ENCODE results near the gene PFN2.
"Not testable (repeated sequence)": the region's sequence is repeated elsewhere in the genome, so short reads cannot be mapped to it uniquely, and the experiment has no call there.

The PFN2 gene, protein sequence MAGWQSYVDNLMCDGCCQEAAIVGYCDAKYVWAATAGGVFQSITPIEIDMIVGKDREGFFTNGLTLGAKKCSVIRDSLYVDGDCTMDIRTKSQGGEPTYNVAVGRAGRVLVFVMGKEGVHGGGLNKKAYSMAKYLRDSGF

DNA sequence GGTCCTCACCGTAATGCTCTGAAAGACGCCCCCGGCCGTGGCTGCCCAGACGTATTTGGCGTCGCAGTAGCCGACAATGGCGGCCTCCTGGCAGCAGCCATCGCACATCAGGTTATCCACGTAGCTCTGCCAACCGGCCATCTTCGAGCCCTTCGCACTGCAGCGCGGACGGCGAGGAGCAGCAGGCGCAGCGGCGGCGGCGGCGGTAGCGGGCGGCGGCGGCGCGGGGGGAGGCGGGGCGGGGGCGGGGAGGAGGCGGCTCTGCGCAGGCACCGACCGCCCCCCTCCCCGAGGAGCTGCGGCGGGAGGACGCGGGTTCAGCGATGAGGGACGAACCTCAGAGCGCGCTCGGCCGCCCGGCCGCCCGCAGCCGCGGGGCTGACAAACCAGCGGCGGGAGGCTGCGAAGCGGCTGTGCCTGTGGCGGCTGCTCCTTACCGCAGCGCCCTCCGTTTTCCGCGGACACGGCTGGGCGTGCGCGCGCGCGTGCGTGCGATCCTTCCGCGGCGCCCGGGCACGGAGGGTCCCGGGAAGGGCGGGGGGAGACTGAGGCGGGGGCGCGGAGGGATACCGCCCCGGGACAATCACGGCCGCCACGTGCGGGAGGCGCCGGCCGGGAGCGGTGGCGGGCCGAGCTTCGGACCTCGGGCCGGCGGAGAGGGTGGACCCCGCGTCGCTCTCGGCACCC is at the start of gene PFN2:
TSS of gene PFN2 (minus strand) at position 180 of the 687 bp plus-strand sequence. CDS start at position 141, 39 bp downstream.
- peak; percentile 69 for DNase-seq

DNA sequence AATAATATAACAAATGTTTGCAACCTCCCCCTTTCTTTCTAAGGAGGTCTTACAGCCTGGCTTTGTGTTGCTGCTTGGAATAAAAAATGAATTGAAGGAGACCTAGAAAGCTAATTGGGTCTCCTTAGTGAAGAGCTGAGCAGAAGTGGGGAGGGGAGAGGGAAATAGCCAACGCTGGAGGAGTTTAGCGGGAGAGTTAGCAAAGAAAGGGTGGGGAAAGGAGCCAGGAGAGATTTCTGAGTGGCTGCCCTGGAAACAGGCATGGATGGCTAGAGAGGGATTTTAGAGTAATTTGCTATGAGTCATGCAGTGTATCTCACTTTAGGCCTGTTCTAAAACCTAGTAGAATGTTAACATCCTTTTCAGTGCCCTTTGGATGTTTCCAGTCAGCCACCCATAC is 45.2 kb upstream of the PFN2 start:
- no peak for DNase-seq

DNA sequence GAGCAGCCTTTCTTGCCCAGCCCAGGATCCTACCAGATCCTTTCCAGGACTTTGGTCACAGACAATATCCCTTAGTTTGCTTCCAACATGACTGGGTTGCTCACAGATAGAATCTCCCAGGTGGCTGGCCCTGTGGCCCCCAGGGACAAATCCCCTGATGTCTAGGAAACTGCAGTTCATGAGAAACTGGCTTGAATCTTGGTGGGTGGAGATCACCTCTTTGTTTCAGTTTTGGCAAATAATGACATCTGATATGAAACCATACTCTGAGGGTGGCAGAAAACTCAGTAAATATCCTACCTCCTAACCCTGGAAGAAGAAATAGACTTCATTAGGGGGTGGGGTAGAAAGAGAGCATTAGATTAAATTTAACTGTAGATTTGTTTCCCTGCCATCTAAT is 44.1 kb upstream of the PFN2 start:
- DNase-seq = no peak

DNA sequence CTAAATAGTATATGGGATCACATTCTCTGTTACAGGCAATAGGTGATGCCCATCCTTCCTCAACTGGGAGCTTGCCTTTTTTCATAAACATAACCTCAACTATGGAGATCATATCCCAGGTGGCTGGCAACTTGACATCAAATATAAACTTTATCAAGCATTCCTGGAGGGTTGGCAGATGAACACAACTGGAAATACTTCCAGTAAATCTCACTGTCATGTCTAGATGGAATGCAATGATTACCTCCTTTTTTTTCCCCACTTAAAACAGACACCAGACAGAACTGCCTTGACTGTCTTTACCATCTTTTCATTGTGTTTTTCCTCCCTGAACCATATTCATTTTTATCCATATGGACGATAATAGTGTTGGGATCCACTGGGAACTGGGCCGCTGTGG is 43.1 kb upstream of the PFN2 start:
- DNase-seq = no peak

DNA sequence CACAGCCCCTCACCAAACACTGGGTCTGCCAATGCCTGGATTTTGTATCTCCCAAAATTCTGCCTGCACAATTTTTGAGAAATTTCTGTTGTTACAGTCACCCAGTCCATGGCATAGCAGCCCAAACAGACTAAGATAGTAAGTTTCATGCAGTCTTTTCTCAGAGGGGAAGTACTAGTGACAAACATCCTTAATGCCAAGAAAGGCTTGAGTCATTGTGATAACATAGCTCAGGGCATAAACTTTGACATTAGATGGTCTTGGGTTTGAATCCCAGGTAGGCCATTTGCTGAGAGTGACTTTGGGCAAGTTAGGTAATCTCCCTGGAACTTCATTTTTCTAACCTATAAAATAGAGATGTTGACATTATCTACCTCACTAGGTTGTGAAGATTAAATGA is 36.1 kb upstream of the PFN2 start:
- no peak for DNase-seq

DNA sequence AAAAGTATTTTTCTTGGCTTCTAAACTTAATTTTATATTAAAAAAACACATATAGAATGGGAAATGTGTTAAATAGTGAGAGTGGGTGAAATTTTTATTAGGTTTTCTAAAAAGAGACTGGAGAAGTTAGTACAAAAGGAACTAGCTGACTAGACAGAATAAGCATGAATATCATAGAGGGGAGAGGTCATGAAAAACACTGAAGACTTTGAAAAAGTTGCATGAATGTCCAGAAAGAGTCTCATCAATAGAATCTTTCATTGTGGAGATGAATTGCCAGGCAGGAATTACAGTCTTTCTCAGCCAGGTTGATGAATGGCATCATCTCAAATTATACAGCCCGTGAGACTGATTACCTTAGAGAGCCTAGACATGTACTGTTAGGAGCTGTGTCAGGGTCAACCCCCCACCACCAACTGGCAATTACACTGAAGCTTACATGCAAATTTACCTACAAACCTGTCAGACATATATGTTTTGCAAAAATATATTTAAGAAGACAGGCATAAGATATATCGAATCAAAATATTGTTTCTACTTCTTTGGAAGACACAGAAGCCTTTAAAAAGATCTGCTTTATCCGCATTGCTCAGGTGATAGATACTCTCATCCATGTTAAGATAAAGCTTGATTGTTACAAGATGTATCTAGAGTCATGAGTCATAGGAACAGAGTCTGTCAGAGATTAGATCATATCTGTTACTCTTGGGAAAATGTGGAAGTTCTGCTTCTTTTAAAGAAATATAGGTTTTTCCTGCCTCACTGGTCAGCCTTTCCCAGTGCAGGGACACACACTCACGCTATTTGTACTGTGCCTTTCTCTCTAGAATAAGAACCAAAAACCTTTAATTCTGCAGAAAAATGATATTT is 34.8 kb upstream of the PFN2 start:
- DNase-seq = no peak

DNA sequence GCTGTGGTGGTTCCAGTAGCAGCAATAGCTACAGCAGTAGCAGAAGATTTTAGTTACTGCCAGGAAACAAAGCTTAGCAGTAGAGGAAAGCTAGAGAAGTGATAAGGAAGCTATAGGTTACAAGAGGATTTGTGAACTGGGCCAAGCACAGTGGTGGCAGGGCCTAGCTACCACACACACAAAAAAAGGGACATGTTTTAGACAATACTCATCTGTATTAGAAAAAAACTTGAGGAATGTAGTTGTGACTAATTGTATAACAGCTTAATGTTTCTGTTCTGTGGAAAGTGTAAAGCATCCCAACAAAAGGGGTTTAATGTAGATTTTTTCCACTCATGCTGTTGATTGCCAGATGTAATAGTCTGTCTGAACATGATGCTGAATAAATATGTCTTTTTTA is 29.9 kb upstream of the PFN2 start:
- no peak for DNase-seq

DNA sequence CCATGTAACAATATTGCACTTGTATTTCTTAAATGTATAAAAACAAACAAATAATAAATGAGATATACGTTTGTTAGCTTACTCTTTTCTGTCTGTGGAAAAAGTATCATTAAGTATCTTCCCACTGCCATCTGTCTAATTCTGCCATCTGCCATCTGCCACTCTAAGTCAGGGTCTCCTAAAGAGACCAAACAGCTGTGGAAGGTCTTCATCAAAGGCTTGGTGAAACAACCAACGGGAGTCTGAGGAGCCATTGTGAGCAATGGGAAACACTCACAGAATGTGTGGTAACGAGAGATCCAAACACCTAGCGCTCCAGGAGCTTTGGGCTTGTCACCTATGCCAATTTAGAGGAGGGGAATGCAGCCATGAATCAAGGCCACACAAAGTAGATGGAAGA is 28.7 kb upstream of the PFN2 start:
- no peak for DNase-seq

DNA sequence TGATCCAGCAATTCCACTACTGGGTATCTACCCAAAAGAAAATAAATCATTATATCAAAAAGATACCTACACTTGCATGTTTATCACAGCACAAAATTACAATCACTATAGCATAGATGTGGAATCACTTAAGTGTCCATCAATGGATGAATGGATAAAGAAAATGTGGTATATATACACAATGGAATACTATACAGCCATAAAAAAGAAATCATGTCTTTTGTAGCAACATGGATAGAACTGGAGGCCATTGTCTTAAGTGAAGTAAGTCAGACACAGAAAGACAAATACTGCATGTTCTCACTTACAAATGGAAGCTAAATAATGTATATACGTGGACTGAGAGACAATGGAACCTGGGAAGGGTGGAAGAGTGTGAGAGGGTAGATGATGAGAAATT is 28.3 kb upstream of the PFN2 start:
- DNase-seq = no peak

DNA sequence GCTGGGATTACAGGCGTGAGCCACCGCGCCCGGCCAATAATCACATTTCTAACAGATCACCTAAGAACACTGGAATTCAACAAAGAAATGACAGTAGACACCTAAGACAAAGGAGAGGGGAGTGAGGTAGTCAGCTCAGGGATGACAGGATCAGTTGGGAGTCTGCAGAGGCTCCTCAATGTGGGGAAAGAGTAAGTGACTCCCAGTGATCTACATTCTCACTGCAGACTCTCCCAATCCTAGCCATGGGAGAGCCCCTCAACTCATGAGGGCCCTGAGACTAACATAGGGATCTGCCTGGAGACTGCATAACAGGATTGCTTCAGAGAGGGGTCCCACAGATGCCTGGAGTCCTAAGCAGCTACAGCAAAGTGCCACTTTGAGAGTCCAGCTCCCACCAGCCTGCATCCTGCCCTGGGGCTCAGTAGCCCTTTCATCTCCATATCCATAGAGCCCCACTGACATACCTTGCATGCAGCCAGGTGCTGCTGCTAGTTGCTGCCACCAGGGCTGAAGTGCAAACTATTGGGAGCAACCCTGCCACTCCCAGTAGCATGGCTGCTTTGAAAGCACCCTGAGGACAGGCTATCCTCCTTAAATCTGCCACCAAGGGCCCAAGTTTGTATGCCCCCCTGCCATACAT is 21.8 kb upstream of the PFN2 start:
- DNase-seq = no peak

DNA sequence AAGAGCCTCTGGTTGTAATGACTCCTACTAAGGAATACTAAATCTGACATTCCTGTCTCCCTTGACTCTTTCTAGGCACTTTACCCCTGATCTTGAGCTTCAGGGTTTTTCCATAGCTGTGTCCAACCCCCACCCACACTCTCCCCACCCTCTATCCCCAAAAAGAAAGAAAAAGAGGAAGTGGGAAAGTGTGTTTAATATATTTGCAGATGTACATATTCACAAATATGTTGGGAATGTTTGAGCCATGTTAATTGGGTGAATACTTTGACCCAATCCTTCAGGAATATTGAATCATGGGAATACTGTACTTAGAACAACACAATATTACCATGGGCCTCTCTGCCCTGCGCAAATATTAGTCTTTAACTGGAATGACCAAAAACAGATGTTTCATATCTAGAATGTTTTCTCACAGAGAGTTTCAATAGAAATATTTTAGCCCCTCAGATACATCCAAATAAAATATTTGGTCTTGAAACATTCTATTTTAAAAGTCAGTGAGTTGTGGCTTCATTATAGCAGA is 19.8 kb upstream of the PFN2 start:
- no peak for DNase-seq

DNA sequence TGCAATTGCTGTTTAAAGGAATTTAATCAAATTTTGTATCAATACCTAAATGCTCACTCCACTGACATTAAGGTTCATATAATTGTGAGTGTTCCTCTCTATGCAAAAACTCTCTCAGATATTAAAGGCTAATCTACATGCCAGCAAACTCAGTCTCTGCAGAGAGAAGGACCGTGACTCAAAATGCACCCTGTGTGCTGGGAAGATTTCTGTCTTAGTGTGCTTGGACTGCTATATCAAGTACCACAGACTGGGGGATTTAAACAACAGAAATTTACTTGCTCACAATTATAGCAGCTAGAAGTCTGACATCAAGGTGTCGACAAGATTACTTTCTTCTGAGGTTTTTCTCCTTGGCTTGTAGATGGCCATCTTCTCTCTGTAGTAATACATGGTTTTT is 18.6 kb upstream of the PFN2 start:
- DNase-seq = no peak

DNA sequence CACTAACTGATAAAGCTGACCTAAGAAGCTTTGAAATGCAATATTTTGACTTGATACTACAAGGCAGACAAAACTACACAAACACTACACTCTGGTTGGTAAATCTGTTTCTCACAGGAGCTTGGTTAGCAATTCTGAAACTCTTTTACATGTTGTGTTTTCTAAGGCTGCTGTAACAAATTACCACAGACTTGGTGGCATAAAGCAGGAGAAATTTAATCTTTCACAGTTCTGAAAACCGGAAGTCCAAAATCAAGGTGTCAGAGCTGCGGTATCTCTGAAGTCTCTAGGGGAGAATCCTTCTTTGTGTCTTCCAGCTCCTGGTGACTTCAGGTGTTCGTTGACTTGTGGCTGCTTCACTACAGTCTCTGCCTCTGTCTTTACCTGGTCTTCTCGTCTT is 12.9 kb upstream of the PFN2 start:
- no peak for DNase-seq

DNA sequence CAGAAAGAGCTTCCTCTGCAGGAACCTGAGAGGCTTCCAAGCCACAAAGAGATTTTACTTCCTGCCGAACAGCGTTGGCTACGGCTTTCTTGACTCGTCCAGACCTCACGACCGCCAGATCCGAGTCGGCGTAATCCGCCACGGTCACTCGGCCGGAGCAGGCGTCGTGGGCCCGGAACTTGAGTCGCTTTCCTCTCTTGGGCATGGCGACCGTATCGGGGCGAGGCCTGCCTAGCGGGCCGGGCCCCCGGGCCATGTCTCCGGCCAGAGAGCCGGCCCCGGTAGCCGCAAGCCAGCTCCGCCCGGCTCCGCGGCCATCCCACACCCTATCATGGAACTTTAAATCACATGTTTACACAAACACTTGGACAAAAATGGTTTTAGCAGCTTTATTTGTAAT is 12.4 kb upstream of the PFN2 start:
- DNase-seq = not testable (repeated sequence)

DNA sequence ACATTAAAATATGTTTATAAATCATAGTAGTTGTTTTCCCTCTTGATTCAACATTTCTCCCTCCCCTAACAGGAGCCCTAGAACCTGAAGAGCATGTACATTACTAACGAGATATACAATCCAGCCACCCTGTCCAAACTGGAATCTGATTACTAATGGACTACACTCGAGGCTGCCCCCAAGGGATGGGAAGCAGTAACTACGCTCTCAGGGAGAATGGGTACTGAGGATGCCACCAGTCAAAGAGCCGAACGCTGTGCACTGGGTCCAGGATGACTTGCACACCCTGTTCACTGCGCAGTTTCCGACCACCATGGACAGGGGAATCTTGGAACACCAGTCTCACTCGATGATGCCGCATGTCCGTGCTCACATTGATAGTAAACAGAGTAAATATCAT is 11.3 kb upstream of the PFN2 start:
- DNase-seq = not testable (repeated sequence)

DNA sequence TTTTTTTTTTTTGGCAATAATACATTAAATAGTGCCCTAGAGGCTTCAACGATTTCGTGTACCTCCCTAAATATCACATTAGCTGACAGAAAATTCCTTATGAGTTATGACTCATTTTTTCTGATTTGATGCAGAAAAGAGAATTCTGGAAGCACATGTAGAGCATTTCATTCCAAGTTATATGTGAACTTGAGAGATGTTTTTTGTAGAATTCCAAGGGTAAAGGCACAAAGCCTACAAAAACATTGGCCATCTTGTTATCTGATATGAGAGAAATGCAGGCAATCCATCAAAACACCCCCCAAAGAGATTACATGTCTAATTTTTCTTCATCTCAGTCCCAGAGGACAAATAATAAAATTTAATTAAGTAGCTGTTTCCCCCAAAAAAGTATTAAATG is 6.7 kb upstream of the PFN2 start:
- no peak for DNase-seq

DNA sequence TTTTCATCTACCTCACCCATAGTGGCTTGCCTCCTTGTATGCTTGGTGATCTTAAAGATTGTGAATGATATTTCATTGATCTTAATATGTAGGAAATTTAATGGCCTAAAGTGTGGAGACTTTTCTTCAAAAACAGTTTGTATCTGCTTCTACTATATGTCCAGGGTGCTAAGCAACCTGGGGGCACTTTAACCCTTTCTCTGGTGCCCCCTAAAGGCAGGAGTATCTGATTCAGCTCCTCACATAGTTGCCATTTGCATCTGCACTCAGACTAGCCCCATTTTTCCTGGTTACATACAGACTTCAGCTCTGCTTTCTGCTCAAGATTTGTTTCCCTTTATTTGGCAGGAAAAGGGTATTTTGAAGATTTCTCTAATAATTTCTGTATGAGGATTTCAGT is 5.2 kb upstream of the PFN2 start:
- DNase-seq = no peak

DNA sequence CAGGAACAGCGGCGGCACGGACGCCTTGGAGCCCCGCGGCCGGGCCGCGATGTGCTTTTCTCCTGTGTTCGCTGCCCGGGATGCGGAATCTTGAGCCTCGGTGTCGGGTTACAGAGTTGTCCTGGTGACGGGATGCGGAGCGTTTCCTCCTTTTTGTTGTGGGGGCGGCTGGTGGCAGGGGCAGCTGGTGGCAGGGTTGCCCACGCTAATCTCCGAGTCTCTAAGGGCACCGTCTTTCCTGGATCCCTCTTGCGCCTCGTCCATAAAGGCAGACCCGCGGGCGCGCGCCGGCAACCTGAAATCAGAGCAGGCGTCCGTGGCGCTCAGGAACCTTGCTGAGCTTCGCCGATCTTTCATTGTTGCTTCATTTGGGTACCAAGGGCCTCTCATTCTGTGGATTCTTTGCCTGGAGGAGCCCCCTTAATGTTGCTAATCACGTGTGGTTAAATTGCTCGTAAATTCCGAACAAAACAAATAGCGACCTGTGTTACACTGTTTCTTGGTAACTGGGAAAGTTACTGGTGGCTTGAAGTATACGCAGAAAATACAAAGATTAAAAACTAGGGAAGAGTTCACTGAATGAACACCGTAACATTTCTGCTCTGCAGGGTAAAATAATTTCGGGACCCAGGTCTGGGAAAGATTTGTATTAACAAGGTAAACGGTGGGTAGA is 844 bp upstream of the PFN2 start:
- peak; percentile 68 for DNase-seq

DNA sequence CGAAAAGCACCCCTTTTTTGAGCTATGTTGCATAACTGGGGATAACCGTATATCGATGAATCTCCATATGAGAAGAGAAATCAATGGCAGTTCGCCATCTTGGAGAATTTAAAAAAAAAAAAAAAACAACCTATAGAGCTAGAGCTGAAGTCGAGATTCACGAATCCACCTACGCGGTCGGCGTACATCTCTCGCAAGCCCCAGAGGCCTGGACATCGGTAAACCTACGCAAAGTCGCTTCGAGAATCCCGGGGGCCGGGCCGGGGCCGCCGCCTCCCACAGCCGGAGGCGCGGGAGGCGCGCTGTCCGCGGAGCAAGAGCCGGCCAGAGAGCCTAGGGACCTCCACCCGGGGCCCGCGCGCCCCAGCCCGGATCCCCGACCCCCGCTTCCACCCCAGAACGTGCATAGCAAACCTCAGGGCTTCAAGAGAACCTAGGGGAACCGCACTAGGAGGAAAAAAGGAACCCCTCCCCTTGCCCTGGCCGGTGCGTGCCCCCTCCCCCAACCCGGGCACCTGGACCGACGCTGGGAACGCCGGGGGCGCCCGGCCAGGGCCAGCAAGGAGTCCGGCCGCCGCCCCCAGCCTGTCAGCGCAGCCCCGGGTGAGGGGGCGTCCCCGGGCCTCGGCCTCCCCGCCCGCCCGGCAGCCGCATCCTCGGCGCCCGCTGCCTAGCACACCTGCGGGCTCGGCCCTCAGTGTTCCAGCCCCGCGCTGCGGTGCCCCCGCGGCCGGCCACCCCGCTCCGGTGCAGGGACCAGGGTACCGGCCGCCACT is 567 bp downstream of the PFN2 start:
- peak; percentile 84 for DNase-seq

DNA sequence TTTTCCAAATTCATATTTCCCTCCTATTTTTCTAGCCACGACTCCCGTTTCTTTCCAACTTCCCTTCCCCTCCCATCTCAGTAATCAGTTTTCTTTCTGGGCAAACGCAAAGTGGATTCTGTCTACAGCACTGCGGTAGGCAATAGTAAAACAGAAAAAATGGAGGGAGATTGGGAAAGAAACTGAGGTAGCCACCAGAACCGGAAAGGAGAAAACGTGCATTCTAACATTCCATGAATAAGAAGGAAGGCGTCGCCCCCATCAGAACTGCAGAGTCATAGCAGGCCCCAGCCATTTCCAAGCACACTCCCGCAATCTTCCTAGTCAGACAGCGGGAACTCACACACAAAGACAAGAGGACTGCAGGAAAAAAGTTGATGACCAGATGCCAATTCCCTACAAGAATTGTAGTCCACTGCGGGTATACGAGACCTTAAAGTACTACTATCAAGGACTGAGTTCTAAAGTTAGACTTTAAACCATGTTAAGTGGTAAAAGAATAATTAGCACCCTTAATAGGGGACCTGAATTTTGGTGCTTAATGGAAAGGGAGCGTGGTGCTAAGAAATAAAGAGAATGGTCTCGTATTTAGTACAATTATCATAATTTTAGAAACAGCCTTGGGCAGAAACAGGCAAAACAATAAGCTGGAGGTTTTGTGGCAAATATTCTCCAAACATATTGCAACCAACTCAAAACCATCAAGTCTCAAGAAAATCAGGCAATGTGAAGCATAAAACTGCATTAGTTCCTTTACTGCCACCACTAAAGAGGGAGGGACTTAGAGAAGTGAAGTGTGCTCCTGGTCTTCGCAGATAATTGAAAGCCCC is 1.4 kb downstream of the PFN2 start:
- DNase-seq = no peak

DNA sequence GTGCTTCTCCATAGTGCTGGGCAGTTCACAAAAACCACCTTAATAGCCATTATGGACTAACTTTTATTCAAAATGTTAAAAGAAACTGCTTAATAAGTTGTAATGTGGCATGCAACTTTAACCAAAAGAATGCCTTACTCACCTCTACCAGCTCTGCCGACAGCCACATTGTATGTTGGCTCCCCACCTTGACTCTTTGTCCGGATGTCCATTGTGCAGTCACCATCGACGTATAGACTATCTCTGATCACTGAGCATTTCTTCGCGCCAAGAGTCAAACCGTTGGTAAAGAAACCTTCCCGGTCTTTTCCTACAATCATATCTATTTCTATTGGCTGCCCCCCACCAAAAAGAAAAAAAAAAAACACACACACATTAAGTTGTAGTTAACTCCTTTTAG is 2.5 kb downstream of the PFN2 start:
- DNase-seq = no peak
